Body of pancreas (tissue), 4 donors: ENCODE data around the gene CRYBG3.
A peak's percentile ranks its signal among the peaks of the same experiment; 100 is the strongest.

Source experiments
- POLR2A ChIP-seq, 3 donors: fragments of 450-650 bp; IDR thresholded peaks; one replicate each; pipeline ENCODE4 v1.6.1; 2016; ENCODE audit warnings: antibody characterized with exemption in 3 of 3, mild to moderate bottlenecking in 2 of 3
- TF ChIP-seq, protein P1 (sequence below), 7 experiments: fragments of 450-650 bp in 4 of 7; fragments of 200-600 bp in 3 of 7; sonication (generic) in 3 of 7; IDR thresholded peaks; one replicate each; pipeline ENCODE4 v1.5.1; 2016 to 2019; ENCODE audit warnings: antibody characterized with exemption in 7 of 7

GRCh38 chr3:97971679-97972567 lies 150.1 kb downstream of the CRYBG3 start, which contains the start of gene RIOX2:
- TF ChIP-seq, protein P1, sequence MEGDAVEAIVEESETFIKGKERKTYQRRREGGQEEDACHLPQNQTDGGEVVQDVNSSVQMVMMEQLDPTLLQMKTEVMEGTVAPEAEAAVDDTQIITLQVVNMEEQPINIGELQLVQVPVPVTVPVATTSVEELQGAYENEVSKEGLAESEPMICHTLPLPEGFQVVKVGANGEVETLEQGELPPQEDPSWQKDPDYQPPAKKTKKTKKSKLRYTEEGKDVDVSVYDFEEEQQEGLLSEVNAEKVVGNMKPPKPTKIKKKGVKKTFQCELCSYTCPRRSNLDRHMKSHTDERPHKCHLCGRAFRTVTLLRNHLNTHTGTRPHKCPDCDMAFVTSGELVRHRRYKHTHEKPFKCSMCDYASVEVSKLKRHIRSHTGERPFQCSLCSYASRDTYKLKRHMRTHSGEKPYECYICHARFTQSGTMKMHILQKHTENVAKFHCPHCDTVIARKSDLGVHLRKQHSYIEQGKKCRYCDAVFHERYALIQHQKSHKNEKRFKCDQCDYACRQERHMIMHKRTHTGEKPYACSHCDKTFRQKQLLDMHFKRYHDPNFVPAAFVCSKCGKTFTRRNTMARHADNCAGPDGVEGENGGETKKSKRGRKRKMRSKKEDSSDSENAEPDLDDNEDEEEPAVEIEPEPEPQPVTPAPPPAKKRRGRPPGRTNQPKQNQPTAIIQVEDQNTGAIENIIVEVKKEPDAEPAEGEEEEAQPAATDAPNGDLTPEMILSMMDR (IDR thresholded peaks at IDR 0.05): peak in 3 of 7 experiments; percentile 17 to 18 (median 17)
- peak; percentile 67 to 78 (median 70) for TF ChIP-seq POLR2A (IDR thresholded peaks at IDR 0.05)
